Hepatocyte (in vitro differentiated cells): ENCODE measurements around the gene UROC1. TPM values are rescaled to one million over a fixed set of nuclear protein-coding genes. Genes with fewer than 3 reads are reported as not detected.
A peak's percentile ranks its signal among the peaks of the same experiment; 100 is the strongest.

ENCODE experiments used
- DNase-seq: peaks from one replicate; pipeline ENCODE4 v3.0.0-alpha.2; 2016; ENCODE audit warnings: low spot score
- H2AFZ ChIP-seq: fragments of 200-600 bp; sonication (generic); 2 replicates; pipeline ENCODE4 v1.6.0; 2016; ENCODE audit warnings: antibody characterized with exemption, mild to moderate bottlenecking
- H3K27ac ChIP-seq: fragments of 200-600 bp; sonication (generic); 2 replicates; pipeline ENCODE4 v1.5.1; 2016; ENCODE audit warnings: mild to moderate bottlenecking
- H3K27me3 ChIP-seq: fragments of 200-600 bp; sonication (generic); 2 replicates; pipeline ENCODE4 v1.6.1; 2016
- H3K36me3 ChIP-seq: fragments of 200-600 bp; sonication (generic); replicated peaks from 2 replicates; pipeline ENCODE4 v1.5.1; 2016; ENCODE audit warnings: low read depth; ENCODE audit not compliant: insufficient read depth
- H3K4me1 ChIP-seq: fragments of 200-600 bp; sonication (generic); 2 replicates; pipeline ENCODE4 v1.5.1; 2016; ENCODE audit warnings: mild to moderate bottlenecking, moderate library complexity; ENCODE audit not compliant: insufficient read depth
- H3K4me2 ChIP-seq: fragments of 200-600 bp; sonication (generic); 2 replicates; pipeline ENCODE4 v1.6.0; 2016
- H3K4me3 ChIP-seq: fragments of 200-600 bp; sonication (generic); 2 replicates; pipeline ENCODE4 v1.5.1; 2016; ENCODE audit warnings: mild to moderate bottlenecking
- H3K79me2 ChIP-seq: fragments of 200-600 bp; sonication (generic); 2 replicates; pipeline ENCODE4 v1.6.0; 2017; ENCODE audit warnings: mild to moderate bottlenecking
- H3K9me2 ChIP-seq: fragments of 200-600 bp; sonication (generic); replicated peaks from 2 replicates; pipeline ENCODE4 v1.6.0; 2017; ENCODE audit warnings: mild to moderate bottlenecking; ENCODE audit not compliant: insufficient read depth
- H3K9me3 ChIP-seq: fragments of 200-600 bp; sonication (generic); 2 replicates; pipeline ENCODE4 v1.5.1; 2016; ENCODE audit warnings: low read depth, mild to moderate bottlenecking
- H4K20me1 ChIP-seq: fragments of 200-600 bp; sonication (generic); 2 replicates; pipeline ENCODE4 v1.6.0; 2016; ENCODE audit warnings: mild to moderate bottlenecking; ENCODE audit not compliant: insufficient read depth, poor library complexity, severe bottlenecking
- CTCF ChIP-seq: fragments of 200-600 bp; sonication (generic); IDR thresholded peaks from 2 replicates; pipeline ENCODE4 v1.5.1; 2016; ENCODE audit warnings: antibody characterized with exemption, mild to moderate bottlenecking; ENCODE audit not compliant: poor library complexity
- EZH2 ChIP-seq: fragments of 200-600 bp; sonication (generic); IDR thresholded peaks from 2 replicates; pipeline ENCODE4 v1.6.1; 2016; ENCODE audit warnings: antibody characterized with exemption, mild to moderate bottlenecking, borderline replicate concordance
- EZH2phosphoT487 ChIP-seq: fragments of 200-600 bp; sonication (generic); IDR thresholded peaks from one replicate; pipeline ENCODE4 v1.6.1; 2018; ENCODE audit warnings: antibody characterized with exemption, mild to moderate bottlenecking, low read depth, moderate library complexity; ENCODE audit not compliant: unreplicated experiment, severe bottlenecking
- WGBS: methylation state at CpG from one replicate; pipeline ENCODE4 v1.1.6; 2016; ENCODE audit warnings: low lambda C conversion rate; ENCODE audit errors: missing lambda C conversion rate; 5-methylcytosine and 5-hydroxymethylcytosine counted together
- polyA plus RNA-seq: library from polyadenylated mRNA; unstranded; fragments of >200 nt; fragmentation: Nextera tagmentation; extraction: Ambion mirVana; gene quantifications from 2 replicates; pipeline ENCODE4 v1.2.1, GENCODE V29; 2016
- total RNA-seq: library from RNA; depleted of rRNA; stranded (reverse); fragments of >200 nt; gene quantifications from 2 replicates; pipeline ENCODE4 v1.2.3, GENCODE V29; 2014

Gene UROC1
- total and polyA plus RNA-seq, 2 experiments from 2014 or later, result 2.3 to 4.2 TPM

GRCh38 chr3:126464494-126464893 is 53.1 kb downstream of the UROC1 start:
- Histone ChIP-seq H3K79me2 (peaks cover 55% of the 10 kb centered on the region), H3K36me3 (no peaks in the 10 kb centered on the region)
- 88% methylated on average over 4 of the region's 4 CpGs for WGBS

GRCh38 chr3:126464093-126464492 is 53.5 kb downstream of the UROC1 start:
- WGBS, result 86% methylated on average over 4 of the region's 4 CpGs
- H4K20me1 ChIP-seq, result peaks cover 49% of the 10 kb centered on the region
- no peaks in the 10 kb centered on the region for H3K9me3 ChIP-seq
- H2AFZ ChIP-seq, result no peak overlapping the region
- H3K27me3 ChIP-seq, result no peaks in the 10 kb centered on the region
- H3K4me1 ChIP-seq, result no peaks in the 10 kb centered on the region
- DNase-seq, result no peak
- no peaks in the 10 kb centered on the region for H3K9me2 ChIP-seq
- no peak overlapping the region for H3K4me2 ChIP-seq
- H3K27ac ChIP-seq, result peak overlapping the region; percentile 12
- peaks cover 55% of the 10 kb centered on the region for H3K79me2 ChIP-seq
- no peak overlapping the region for H3K4me3 ChIP-seq
- TF ChIP-seq EZH2phosphoT487 (no peak), CTCF (no peak), EZH2 (no peak)
- no peaks in the 10 kb centered on the region for H3K36me3 ChIP-seq

More at GRCh38 chr3:126464494-126464893, 53.1 kb downstream of the UROC1 start:
- no peak overlapping the region for H3K4me2 ChIP-seq
- H4K20me1 ChIP-seq, result peaks cover 52% of the 10 kb centered on the region
- H3K9me3 ChIP-seq, result no peaks in the 10 kb centered on the region
- H3K4me1 ChIP-seq, result no peaks in the 10 kb centered on the region
- no peak overlapping the region for H3K4me3 ChIP-seq
- no peak overlapping the region for H2AFZ ChIP-seq
- no peak for DNase-seq
- no peaks in the 10 kb centered on the region for H3K27me3 ChIP-seq
- H3K27ac ChIP-seq, result peak overlapping the region; percentile 12
- no peaks in the 10 kb centered on the region for H3K9me2 ChIP-seq
- TF ChIP-seq CTCF, result no peak
- no peak for TF ChIP-seq EZH2
- TF ChIP-seq EZH2phosphoT487, result no peak

GRCh38 chr3:126463521-126463920 is 54.1 kb downstream of the UROC1 start:
- no peaks in the 10 kb centered on the region for H3K27me3 ChIP-seq
- no peaks in the 10 kb centered on the region for H3K9me2 ChIP-seq
- H3K36me3 ChIP-seq, result no peaks in the 10 kb centered on the region
- H3K27ac ChIP-seq, result no peak overlapping the region
- H2AFZ ChIP-seq, result no peak overlapping the region
- TF ChIP-seq EZH2 (no peak), EZH2phosphoT487 (no peak), CTCF (no peak)
- H4K20me1 ChIP-seq, result peaks cover 45% of the 10 kb centered on the region
- H3K4me3 ChIP-seq, result no peak overlapping the region
- H3K4me2 ChIP-seq, result no peak overlapping the region
- H3K79me2 ChIP-seq, result peaks cover 54% of the 10 kb centered on the region
- no peaks in the 10 kb centered on the region for H3K4me1 ChIP-seq
- no peaks in the 10 kb centered on the region for H3K9me3 ChIP-seq
- no peak for DNase-seq
- 94% methylated on average over 2 of the region's 2 CpGs for WGBS
